ENCODE results near the gene PLEKHG5.

GRCh38 chr1:6421266-6421665, 70.2 kb downstream of the PLEKHG5 start:
- TF ChIP-seq CTCF (conservative IDR thresholded peaks at IDR 0.05; ENCODE audit: low read depth, low read length) (no peak), EZH2 (IDR thresholded peaks at IDR 0.05; ENCODE audit: borderline replicate concordance, low read depth, low read length, poor library complexity, severe bottlenecking) (no peak)
